Ecto neural progenitor cell (in vitro differentiated cells): ENCODE measurements around the gene WAPL.
A peak's percentile ranks its signal among the peaks of the same experiment; 100 is the strongest.
"Not testable (repeated sequence)": the region's sequence is repeated elsewhere in the genome, so short reads cannot be mapped to it uniquely, and the experiment has no call there.

ENCODE experiments used
- DNase-seq: peaks from one replicate; pipeline ENCODE4 v3.0.0-alpha.2; 2018; ENCODE audit warnings: low spot score

WAPL gene, protein sequence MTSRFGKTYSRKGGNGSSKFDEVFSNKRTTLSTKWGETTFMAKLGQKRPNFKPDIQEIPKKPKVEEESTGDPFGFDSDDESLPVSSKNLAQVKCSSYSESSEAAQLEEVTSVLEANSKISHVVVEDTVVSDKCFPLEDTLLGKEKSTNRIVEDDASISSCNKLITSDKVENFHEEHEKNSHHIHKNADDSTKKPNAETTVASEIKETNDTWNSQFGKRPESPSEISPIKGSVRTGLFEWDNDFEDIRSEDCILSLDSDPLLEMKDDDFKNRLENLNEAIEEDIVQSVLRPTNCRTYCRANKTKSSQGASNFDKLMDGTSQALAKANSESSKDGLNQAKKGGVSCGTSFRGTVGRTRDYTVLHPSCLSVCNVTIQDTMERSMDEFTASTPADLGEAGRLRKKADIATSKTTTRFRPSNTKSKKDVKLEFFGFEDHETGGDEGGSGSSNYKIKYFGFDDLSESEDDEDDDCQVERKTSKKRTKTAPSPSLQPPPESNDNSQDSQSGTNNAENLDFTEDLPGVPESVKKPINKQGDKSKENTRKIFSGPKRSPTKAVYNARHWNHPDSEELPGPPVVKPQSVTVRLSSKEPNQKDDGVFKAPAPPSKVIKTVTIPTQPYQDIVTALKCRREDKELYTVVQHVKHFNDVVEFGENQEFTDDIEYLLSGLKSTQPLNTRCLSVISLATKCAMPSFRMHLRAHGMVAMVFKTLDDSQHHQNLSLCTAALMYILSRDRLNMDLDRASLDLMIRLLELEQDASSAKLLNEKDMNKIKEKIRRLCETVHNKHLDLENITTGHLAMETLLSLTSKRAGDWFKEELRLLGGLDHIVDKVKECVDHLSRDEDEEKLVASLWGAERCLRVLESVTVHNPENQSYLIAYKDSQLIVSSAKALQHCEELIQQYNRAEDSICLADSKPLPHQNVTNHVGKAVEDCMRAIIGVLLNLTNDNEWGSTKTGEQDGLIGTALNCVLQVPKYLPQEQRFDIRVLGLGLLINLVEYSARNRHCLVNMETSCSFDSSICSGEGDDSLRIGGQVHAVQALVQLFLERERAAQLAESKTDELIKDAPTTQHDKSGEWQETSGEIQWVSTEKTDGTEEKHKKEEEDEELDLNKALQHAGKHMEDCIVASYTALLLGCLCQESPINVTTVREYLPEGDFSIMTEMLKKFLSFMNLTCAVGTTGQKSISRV (N-terminal part only)

DNA sequence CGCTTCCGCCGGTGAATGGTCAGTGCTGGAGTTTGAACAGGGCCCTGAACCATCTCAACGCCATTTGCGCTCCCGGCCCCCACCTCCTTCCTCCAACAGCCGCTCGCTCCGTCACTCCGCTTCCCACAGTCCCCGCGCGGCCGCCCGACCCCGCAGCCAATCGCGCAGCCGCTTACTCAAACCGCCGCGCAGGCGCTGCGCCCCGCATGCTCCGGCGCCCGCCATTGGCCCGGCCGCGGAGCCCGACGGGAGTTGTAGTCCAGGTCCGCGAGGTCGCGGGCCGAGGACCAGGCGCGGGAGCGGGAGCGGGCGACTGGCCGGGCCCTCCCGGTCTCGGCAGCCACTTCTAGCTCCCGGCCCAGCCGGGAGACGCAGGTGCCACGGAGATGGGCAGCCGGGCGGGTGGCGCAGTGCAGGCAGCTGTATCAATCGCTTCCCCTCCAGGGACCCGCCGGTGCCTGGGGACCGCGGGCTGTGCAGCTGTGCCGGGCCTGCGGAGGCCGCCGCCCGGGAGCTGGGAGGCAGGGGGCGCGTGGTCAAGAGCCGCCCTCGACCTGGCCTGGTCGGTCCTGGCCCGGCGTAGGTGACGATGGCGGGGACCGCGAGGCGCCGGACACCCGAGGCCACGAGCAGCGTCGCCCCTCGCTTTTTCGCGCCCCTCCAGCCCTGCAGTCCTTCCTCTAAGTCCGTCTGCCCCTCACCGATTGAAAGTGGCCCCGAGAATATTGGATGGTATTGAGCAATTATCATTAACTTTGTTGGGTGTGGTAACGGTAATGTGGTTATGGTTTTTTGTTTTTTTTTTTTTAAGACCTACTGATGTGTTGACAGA, at the start of gene WAPL:
WAPL (minus strand) TSS at position 115 of the 832 bp plus-strand sequence. CDS start 3,723 bp downstream, outside the sequence.
- peak; percentile 97 for DNase-seq

DNA sequence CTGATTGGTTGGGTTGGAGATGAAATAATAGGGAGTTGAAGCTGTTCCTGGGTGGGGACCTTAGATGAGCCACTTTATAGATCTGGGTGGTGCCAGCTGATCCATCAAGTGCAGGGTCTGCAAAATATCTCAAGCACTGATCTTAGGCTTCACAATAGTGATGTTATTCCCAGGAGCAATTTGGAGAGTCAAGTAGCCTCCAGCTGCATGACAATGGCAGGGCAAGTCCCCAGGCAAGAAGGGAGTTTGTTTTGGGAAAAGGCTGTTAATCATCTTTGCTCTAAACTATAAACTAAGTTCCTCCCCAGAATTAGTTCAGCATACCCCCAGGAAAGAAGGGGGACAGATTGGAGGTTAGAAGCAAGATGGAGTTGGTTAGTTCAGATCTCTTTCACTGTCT, 47.7 kb upstream of the WAPL start:
- DNase-seq, result no peak

DNA sequence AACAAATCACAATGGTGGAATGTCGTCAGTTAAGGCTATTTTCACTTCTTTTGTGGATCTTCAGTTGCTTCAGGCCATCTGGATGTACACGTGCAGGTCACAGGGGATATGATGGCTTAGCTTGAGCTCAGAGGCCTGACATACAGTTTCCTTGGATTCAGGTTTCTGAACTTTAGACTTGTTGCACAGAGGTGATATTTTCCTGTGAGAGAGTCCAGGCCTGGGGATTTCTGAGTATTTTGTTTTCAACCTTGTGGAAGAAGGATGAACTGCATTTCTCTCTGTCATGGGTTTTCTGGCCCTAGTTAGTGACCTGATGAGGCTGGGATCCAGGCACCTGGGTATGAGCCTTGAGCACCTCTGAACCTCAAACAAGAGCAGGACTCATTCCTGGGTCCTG, 44.9 kb upstream of the WAPL start:
- not testable (repeated sequence) for DNase-seq

DNA sequence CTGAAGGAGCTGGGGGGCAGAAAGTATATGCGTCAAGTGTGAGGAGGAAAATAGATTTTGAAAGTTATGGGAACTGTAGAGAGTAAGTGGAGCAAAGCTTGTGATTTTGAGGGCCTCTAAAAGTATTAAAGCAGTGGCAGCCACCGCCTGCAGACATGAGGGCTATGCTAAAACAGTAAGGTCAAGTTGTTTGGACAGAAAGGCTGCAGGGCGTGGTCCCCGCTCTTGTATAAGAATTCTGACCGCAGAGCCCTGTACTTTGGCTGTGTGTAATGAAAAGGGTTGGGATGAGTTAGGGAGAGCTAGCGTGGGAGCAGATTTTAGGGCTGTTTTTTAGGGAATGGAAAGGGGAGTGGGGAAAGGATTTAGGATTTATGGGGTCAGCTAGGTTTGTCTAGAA, 41.7 kb upstream of the WAPL start:
- not testable (repeated sequence) for DNase-seq

DNA sequence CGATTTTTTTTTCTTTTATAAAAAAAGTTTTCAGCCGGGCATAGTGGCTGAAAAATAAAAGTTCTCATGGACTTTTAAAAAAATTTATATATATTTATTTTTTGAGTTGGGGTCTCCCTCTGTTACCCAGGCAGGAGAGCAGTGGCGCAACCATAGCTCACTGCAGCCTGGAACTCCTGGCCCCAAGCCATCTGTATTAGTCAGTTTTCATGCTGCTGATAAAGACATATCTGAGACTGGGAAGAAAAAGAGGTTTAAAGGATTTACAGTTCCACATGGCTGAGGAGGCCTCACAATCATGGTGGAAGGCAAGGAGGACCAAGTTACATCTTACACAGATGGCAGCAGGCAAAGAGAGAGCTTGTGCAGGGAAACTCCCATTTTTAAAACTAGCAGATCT, 37.1 kb upstream of the WAPL start:
- DNase-seq, result not testable (repeated sequence)

DNA sequence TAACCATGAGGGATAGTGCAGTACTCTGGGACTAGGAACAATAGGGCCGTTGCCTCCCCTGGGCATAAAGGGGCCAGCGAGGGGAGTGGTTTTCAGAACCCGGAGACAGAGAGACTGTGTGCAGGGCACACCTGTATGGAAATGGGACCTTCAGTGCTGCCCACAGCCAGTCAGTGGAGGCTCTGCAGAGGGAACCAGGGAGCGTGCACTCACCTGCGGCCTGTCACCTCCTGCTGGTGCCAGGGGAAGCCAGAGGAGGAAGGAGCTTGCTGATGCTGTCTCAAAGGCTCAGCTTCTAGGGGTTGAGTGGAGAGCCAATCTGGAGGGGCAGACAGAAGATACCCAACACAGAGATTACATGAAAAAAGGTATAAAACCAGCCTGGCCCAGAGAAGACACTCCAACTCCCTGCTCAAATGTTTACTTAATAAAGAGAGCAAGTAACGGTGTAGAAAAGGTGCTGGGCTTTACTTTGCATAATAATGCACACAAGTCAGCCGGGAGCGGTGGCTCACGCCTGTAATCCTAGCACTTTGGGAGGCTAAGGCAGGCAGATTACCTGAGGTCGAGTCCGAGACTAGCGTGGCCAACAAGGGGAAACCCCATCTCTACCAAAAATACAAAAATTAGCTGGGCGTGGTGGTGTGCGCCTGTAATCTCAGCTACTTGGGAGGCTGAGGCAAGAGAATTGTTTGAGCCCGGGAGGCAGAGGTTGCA, 35.5 kb upstream of the WAPL start:
- DNase-seq, result no peak

DNA sequence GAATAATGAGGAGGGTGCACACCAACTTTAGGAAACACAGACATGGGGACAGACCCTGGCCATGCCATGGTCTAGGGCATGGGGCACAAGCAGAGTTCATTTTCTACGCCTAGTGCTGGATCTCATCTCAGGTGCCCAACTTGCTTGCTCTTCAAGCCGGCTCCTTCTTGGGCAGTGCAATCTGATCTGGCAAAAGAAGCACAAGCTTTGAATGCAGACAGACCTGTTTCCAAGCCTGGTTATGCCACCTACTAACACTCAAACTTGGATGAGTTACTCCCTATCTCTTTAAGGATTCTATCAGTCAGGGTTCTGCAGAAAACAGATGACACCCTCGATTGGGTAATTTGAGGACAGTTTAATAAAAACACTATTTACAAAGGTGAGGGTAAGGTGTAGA, 34.9 kb upstream of the WAPL start:
- DNase-seq, result no peak

DNA sequence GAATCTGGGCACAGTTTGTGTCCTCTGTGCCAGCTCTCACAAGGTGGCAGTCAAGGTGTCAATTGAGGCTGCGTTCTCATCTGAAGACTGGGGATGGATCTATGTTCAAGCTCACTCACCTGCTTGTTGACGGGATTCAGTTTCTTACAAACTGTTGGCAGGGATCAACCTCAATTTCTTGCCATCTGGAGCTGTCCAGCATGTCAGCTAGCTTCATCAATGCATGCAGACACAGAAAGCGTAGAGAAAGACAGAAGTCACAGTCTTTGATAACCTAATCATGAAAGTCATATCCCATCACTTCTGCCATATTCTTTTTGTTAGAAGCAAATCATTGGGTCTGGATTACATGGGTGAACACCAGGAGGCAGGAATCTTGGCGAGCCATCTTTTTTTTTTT, 32.0 kb upstream of the WAPL start:
- DNase-seq, result no peak

DNA sequence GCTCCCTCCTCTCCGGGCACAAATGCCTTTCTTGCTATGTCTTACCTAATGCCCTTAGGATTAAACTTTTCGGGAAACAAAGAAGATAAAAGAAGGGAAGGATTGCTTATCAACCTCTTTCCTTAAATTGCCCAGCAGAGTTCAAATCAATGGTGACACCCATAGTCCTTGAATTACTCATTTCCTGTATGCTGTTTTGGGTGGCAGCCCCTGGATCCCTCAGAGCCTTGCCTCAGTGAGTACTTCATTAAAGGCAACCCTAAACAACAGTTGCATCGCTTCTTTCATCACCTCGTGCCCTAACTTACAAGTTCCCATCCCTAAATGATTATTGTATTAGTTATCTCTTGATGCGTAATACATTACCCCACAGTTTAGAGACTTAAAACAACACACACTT, 31.6 kb upstream of the WAPL start:
- DNase-seq, result no peak

DNA sequence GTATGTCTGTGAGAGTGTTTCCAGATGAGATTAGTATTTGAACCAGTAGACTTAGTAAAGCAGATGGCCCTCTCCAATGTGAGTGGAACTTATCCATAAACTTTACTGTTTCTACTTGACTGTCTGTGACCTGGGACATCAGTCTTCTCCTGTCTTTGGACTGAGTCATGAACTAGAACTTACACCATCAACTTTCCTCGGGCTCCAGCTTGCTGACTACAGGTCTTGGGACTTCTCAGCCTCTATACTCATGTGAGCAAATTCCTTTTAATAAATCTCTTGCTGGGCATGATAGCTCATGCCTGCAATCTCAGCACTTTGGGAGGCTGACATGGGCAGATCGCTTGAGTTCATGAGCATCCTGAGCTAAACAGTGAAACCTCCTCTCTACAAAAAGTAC, 25.7 kb upstream of the WAPL start:
- DNase-seq, result no peak

DNA sequence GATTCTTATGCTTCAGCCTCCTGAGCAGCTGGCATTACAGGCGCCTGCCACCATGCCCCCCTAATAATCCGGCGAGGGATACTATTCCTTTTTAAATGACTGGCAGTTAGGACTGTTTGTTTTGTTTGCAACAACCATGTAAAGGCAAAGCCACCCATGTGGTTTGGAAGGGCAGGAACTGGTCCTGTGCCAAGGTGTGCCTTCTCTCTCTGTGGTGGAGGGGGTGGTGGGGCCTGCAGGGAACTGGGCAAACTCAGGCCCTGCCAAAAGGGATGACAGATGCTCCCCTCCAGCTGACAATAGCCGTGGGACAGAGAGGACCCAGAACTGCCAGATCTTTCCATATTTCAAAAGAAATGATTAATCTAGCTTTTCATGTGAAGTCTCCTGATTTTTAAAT, 23.5 kb upstream of the WAPL start:
- DNase-seq, result no peak

DNA sequence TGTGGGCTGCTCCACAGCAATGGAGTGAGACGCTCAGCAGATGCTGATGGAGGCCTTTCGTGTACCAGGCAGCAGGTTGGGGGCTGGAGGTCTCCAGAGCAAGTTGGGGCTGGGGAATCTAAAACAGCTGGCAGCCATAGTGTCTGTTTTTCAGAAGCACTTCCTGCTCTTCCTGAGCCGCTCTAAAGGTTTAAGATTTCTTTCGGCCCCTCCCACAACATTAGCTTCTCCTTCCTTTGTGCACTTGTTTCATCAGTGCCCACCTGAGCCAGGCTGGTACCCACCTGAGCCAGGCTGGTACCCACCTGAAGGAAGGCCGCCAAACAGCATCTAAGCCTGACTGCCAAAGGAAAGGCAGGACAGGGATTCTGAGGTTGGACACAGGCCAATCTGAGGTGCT, 18.4 kb upstream of the WAPL start:
- DNase-seq, result no peak

DNA sequence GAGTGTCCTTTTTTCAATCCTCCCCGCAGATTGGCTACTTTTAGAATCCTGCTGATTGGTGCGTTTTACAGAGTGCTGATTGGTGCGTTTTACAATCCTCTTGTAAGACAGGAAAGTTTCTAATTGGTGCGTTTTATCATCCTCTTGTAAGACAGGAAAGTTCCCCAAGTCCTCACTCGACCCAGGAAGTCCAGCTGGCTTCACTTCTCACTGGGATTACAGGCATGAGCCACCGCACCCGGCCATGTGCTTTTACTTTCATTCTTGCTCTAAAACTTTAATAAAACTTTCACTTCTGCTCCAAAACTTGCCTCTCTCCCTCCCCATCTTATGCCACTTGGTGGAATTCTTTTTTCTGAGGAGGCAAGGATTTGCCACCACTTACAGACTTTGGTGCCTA, 17.0 kb upstream of the WAPL start:
- no peak for DNase-seq

DNA sequence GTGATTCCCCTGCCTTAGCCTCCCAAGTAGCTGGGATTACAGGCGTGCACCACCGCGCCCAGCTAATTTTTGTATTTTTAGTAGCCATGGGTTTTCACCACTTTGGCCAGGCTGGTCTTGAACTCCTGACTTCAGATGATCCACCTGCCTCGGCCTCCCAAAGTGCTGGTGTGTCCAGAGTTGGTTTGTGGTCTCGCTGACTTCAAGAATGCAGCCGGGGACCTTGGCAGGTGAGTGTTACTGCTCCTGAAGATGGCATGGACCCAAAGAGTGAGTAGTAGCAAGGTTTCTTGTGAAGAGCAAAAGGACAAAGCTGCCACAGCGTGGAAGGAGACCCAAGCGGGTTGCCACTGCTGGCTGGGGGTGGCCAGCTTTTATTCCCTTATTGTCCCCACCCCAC, 16.4 kb upstream of the WAPL start:
- not testable (repeated sequence) for DNase-seq

DNA sequence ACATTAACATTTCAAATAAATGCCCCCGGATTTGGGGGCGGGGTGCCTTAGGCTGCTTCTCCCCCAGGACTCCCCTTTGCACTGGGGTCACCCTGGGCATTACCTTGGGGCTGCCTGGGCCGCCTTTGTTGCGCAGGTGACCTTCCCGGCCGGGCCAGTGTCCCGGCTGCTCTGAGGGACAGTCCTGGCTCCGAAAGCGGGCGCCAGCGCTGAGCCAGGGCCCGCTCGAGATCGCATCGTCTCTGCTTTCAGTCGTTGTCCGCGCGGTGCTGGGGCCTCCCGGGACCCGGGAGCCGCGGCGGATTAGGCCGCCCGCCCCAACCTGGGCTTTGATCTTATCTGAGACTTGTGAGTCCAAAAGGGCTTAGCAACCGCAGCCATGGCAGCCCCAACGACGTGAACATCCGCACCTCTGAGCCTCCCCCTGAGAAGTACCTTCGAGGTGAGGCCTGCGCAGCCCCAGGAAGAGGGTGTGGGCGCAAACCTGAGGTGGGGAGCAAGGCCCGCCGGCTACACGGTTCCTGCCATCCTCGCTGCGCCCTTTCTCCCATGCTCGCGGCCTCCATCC, 14.8 kb upstream of the WAPL start:
- peak; percentile 72 for DNase-seq

DNA sequence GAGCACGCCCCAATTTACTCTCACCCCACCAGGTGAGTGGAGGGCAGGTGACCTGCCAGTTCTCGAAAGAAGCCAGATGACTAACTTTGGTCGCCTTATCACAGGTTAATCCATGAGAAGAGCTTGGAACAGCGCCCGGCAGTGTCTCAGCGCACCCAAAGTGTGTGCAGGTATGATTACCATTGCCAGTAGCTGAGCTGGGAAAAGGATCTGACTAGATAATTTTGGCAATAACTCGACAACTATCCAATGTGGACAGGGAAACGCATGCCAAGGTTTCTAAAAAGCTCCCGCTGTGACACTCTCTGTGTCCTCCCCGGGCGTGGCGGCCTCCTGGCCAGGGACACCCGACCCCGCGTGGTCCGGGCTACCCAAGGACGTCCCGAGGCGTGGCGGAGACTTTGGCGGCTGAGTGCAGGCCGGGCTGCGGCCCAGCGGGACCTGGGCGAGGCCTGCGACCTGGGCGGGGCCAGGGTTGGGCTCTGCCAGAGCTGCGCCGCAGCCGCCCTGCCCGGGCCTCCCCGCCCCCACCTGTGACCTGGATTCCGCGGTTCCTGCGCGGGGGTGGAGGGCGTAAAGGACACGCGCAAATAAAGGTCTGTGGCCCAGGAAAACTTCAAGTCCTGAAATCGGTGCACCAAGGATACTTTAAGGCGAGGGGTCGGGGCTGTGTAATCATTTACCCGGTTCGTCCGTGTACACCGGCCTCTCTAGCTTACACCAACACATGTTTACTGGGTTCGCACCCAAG, 13.7 kb upstream of the WAPL start:
- DNase-seq, result peak; percentile 78

DNA sequence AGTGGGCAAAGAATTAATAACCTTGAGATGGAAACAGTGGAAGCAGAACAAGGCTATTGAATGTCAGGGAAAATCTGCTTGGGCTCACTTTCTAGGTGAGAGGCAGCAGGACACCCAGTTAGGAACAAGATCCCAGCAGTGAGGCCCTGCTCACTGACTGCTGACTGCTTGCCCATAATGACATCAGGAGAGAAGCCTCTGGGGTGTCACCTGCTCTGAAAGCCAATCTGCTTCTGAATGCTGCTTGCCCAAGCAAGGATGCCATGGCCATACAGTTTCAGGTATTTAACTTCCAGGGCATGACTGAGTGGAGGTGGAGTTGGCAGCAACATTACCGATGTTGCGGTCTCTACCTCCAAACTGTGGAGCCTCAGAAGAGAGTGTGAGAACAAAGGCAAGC, 11.7 kb upstream of the WAPL start:
- DNase-seq, result no peak

DNA sequence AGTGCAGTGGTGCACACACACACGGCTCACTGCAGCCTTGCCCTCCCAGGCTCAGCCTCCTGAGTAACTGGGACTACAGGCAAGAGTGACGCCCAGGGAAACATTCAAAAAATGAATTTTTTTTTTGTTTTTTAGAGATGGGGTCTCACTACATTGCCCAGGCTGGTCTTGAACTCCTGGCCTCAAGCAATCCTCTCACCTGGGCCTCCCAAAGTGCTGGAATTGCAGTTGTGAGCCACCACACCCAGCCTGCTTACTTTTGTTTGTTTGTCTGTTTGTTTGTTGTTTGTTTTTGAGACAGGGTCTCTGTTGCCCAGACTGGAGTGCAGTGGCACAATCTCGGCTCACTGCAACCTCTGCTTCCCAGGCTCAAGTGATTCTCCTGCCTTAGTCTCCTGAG, 7.1 kb upstream of the WAPL start:
- DNase-seq, result not testable (repeated sequence)

DNA sequence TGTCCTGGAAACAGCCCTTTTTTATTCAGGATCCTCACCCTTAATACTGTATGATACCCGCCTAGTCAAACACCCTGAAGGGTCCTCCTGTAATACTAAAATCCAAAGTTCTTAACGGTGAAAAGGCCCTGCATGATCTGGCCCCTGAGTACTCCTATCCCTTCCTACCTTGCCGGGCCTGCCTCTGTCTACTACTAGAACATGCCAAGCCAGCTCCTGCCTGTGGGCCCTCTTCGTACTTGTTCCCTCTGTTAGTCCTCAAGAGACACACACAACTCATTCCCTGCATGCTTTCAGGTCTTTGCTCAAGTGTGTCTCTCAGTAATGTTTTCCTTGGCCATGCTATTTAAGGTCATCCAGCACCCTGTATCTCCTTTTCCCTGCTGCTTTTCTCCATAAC, 5.0 kb upstream of the WAPL start:
- no peak for DNase-seq

DNA sequence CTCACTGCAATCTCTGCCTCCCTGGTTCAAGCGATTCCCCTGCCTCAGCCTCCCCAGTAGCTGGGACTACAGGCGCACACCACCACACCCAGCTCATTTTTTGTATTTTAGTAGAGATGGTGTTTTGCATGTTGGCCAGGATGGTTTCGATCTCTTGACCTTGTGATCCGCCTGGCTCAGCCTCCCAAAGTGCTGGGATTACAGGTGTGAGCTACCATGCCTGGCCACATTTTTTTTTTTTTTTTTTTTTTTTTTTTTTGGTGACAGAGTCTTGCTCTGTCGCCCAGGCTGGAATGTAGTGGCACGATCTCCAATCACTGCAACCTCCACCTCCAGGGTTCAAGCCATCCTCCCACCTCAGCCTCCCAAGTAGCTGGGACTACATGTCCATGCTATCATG, 4.1 kb upstream of the WAPL start:
- not testable (repeated sequence) for DNase-seq
